Fibroblast of skin of abdomen (primary cell): ENCODE measurements around the gene AADACL4.
"Not testable (repeated sequence)": the region's sequence is repeated elsewhere in the genome, so short reads cannot be mapped to it uniquely, and the experiment has no call there.

ENCODE experiments used
- DNase-seq: peaks from one replicate; pipeline ENCODE4 v3.0.0-alpha.2; 2013

AADACL4 gene

GRCh38 chr1:12712076-12712475 is 68.2 kb downstream of the AADACL4 start:
- DNase-seq, result peak; percentile 51

- no peak for DNase-seq
These were observed 69.0 kb downstream of the AADACL4 start for GRCh38 chr1:12712929-12713328.

DNA sequence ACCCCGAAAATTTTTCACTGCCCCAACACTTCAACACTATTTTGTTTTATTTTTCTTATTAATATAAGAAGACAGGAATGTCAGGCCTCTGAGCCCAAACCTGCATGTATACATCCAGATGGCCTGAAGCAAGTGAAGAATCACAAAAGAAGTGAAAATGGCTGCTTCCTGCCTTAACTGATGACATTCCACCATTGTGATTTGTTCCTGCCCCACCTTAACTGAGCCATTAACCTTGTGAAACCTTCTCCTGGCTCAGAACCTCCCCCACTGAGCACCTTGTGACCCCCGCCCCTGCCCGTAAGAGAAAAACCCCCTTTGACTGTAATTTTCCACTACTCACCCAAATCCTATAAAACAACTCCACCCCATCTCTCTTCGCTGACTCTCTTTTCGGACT is 69.8 kb downstream of the AADACL4 start:
- not testable (repeated sequence) for DNase-seq

- no peak for DNase-seq
These were observed 71.0 kb downstream of the AADACL4 start for GRCh38 chr1:12714710-12715475.

DNA sequence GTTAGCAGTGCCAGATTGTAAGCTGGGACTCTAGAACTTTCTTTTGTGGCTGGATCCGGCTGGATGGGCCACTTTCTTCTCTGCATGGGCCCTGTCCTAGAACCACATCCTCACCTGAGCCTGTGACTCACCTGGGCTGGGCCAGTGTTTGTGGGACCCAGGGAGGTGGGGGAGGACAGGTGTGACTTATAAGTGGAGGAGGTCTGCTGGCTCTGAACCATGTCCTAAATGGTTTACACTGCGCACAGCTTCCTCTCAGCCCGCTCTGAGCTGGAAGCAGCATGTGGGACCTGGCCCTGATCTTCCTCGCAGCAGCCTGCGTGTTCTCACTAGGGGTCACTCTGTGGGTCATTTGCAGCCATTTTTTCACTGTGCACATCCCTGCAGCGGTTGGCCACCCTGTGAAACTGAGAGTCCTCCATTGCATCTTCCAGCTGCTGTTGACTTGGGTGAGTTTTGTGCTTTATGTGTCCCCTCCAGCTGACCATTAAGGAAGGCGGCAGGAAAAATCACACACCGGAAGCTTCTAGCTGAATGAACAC is 72.1 kb downstream of the AADACL4 start, which contains the start of gene AADACL3:
TSS of gene AADACL3 (plus strand) at position 215 of the 542 bp plus-strand sequence. CDS start at position 282, 67 bp downstream.
- DNase-seq, result no peak
